ENCODE data around the gene EHF.

Gene EHF

GRCh38 chr11:34644669-34645406 is 23.9 kb downstream of the EHF start:
- DNase-seq (ENCODE audit: low spot score), result no peak

- no peak for DNase-seq (ENCODE audit: low spot score)
Observed at GRCh38 chr11:34646431-34646830, 25.5 kb downstream of the EHF start.

GRCh38 chr11:34647131-34647530 is 26.2 kb downstream of the EHF start:
- DNase-seq (ENCODE audit: low spot score), result no peak

GRCh38 chr11:34647532-34647931 is 26.6 kb downstream of the EHF start:
- DNase-seq (ENCODE audit: low spot score), result no peak

GRCh38 chr11:34648036-34648435 is 27.1 kb downstream of the EHF start:
- DNase-seq (ENCODE audit: low spot score), result no peak

GRCh38 chr11:34649597-34649996 is 28.7 kb downstream of the EHF start:
- no peak for DNase-seq (ENCODE audit: low spot score)

- no peak for DNase-seq (ENCODE audit: low spot score)
Observed at GRCh38 chr11:34650528-34650927, 29.6 kb downstream of the EHF start.

- DNase-seq (ENCODE audit: low spot score), result no peak
Observed at GRCh38 chr11:34651551-34651950, 30.7 kb downstream of the EHF start.

- DNase-seq (ENCODE audit: low spot score), result no peak
Observed at GRCh38 chr11:34652191-34652973, 31.5 kb downstream of the EHF start.

- no peak for DNase-seq (ENCODE audit: low spot score)
Observed at GRCh38 chr11:34653031-34653430, 32.1 kb downstream of the EHF start.

GRCh38 chr11:34653851-34654482 is 33.1 kb downstream of the EHF start:
- no peak for DNase-seq (ENCODE audit: low spot score)

GRCh38 chr11:34654483-34655334 is 33.8 kb downstream of the EHF start:
- peak; percentile 78 for DNase-seq (ENCODE audit: low spot score)

- no peak for DNase-seq (ENCODE audit: low spot score)
Observed at GRCh38 chr11:34655335-34656008, 34.6 kb downstream of the EHF start.

- DNase-seq (ENCODE audit: low spot score), result peak; percentile 91
Observed at GRCh38 chr11:34656062-34656720, 35.3 kb downstream of the EHF start.

GRCh38 chr11:34658071-34659015 is 37.5 kb downstream of the EHF start:
- no peak for DNase-seq (ENCODE audit: low spot score)

GRCh38 chr11:34659096-34659733 is 38.3 kb downstream of the EHF start:
- DNase-seq (ENCODE audit: low spot score), result no peak

- no peak for DNase-seq (ENCODE audit: low spot score)
Observed at GRCh38 chr11:34665077-34665835, 44.4 kb downstream of the EHF start.

- DNase-seq (ENCODE audit: low spot score), result no peak
Observed at GRCh38 chr11:34667810-34668582, 47.1 kb downstream of the EHF start.

Data from globus pallidus (tissue), 1 donor.